Measurements from ENCODE around the gene MEIS2. TPM values are rescaled to one million over a fixed set of nuclear protein-coding genes. Genes with fewer than 3 reads are reported as not detected.

The MEIS2 gene
- total and polyA plus RNA-seq, 2 donors (not counting 3 experiments of a cell fraction or from before 2014, with no cell fraction given): 22.5 to 26.2 TPM

- Histone ChIP-seq H2AFZ (ENCODE audit: low read depth, low read length) (no peak overlapping the region), H3K9ac (replicated peaks; ENCODE audit: extremely low read depth, insufficient read depth, low read length) (no peak overlapping the region), H3K4me2 (ENCODE audit: insufficient read depth, low read length) (no peak overlapping the region), H3K4me1 (ENCODE audit: control insufficient read depth, extremely low read depth, insufficient read depth, low read length) (no peaks in the 10 kb centered on the region), H3K9me3 (replicated peaks; ENCODE audit: control insufficient read depth, insufficient read depth, low read length) (no peaks in the 10 kb centered on the region), H3K79me2 (ENCODE audit: control insufficient read depth, insufficient read depth, low read length) (no peaks in the 10 kb centered on the region), H3K27ac (ENCODE audit: insufficient read depth, low read depth, low read length) (no peak overlapping the region), H3K36me3 (ENCODE audit: control insufficient read depth in 2 of 2, extremely low read depth in 1 of 2, insufficient read depth in 2 of 2, low read length in 2 of 2) (no peaks in the 10 kb centered on the region), H3K4me3 (replicated peaks in 1 of 3; ENCODE audit: insufficient read depth in 1 of 3, low read depth in 1 of 3, low read length in 3 of 3) (no peak overlapping the region), H3K9me1 (replicated peaks; ENCODE audit: control insufficient read depth, extremely low read depth, insufficient read depth, low read length) (no peaks in the 10 kb centered on the region), H3K27me3 (ENCODE audit: control insufficient read depth in 2 of 2, insufficient read depth in 2 of 2, low read length in 2 of 2) (no peaks in the 10 kb centered on the region), H4K20me1 (replicated peaks; ENCODE audit: control insufficient read depth, extremely low read depth, insufficient read depth, low read length) (no peaks in the 10 kb centered on the region)
- ChIA-PET POLR2A (no interaction called here), CTCF (interaction anchor here (1.0 kb wide), 1 partner anchor 10 kb away, joined by 3 read pairs; no protein-coding TSS in a partner anchor)
- intact Hi-C loops (cut with micrococcal nuclease): no loop called here
- TF ChIP-seq GATA2 (IDR thresholded peaks at IDR 0.05; ENCODE audit: insufficient read depth, insufficient read length, low read depth, low read length): no peak
- TF ChIP-seq POLR2AphosphoS5 (IDR thresholded peaks at IDR 0.05; ENCODE audit: insufficient read depth, low read depth, low read length): no peak
- TF ChIP-seq MYC (IDR thresholded peaks at IDR 0.05; ENCODE audit: low read depth, low read length): no peak
- TF ChIP-seq POLR2A (IDR thresholded peaks at IDR 0.05; ENCODE audit: low read depth, low read length): no peak
- no peak for TF ChIP-seq CTCF (IDR thresholded peaks at IDR 0.05; ENCODE audit: extremely low read depth in 1 of 2, insufficient read depth in 1 of 2, low read depth in 1 of 2, low read length in 2 of 2)
- no peak for TF ChIP-seq MAX (IDR thresholded peaks at IDR 0.05; ENCODE audit: insufficient read depth, insufficient read length)
- TF ChIP-seq FOS (IDR thresholded peaks at IDR 0.05; ENCODE audit: borderline replicate concordance, insufficient read depth, low read length): no peak
- no peak for TF ChIP-seq EZH2 (IDR thresholded peaks at IDR 0.05; ENCODE audit: borderline replicate concordance, low read depth, low read length, severe bottlenecking)
- TF ChIP-seq JUN (IDR thresholded peaks at IDR 0.05; ENCODE audit: borderline replicate concordance, insufficient read depth, insufficient read length, low read depth): no peak
- dilution Hi-C loops (cut with MboI; ENCODE audit: extremely low pct_ligation_motif_present, low sequenced_read_pairs): no loop called here
- DNase-seq (ENCODE audit: low read depth, low spot score) (no peak), FAIRE-seq (no peak)
- no TSS peak for BruUV-seq (replicated peaks)
Measured at GRCh38 chr15:36996121-36996520, 104.2 kb downstream of the MEIS2 start.
